ENCODE measurements around the gene RIF1.

The RIF1 gene

DNA sequence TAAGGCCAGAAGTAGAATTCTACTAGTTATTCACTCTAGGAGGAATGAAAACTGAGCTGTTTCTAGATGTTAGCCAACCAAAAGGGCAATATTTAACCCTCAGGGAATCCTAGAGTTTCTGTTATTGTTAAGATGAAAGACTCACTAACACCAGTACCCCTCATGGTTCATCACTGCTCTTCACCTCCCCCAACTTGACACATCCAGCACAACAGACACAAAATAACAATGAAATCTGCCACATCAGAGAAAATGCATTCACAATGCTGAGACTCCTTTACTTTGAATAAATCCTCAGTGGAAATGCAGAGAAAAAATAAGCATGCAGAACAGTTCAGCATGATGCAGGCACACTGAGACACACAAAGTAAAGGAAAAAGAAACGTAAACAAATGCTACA is 111.3 kb downstream of the RIF1 start:
- DNase-seq (ENCODE audit: low read depth) = no peak

DNA sequence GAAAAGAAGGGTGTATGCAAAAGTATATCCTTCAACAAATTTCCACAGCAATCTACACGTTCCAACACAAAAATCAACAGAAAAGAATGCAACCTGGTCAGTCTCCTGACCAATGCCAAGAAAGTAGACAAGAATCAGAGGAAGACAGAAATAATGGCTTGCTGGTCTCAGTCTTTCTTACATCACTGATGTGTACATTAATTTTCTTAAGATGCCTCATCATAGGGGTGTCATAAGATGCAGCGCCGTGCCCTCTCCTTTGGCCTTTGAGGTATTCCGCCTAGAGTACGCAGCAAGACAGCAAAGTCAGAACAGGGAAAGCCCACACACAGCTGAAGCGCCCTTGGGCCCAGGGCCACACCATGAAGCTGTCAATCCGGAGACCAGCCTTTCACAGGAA is 112.9 kb downstream of the RIF1 start:
- no peak for DNase-seq (ENCODE audit: low read depth)

DNA sequence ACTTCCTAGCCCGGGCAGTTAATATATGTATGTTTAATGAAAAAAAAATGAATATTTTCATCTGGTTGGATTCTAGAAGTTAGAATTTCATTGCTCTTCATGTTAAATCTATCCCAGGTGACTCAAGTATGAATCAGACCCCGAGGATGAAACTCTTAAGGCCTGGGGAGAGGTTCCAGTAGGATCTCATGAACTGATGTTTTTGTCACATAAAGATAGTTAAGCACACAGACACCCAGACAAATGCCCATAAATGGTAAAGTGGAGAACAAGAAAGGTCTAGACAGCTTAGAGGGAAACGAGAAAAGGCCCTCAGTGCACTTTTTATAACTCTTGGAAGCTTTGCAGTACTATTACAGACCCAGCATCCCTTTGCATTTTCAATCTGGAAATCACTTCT is 114.1 kb downstream of the RIF1 start:
- no peak for DNase-seq (ENCODE audit: low read depth)

GRCh38 chr2:151525821-151526373 is 116.2 kb downstream of the RIF1 start:
- DNase-seq (ENCODE audit: low read depth) = no peak

- no peak for DNase-seq (ENCODE audit: low read depth)
These were observed 116.9 kb downstream of the RIF1 start for GRCh38 chr2:151526572-151527090.

Data from activated T-cell treated with anti-CD3 and anti-CD28 coated beads for 48 hours (primary cell).